ENCODE results near the gene ENKUR. TPM values are rescaled to one million over a fixed set of nuclear protein-coding genes. Genes with fewer than 3 reads are reported as not detected.

Gene ENKUR
- total RNA-seq, 1 donor from 2014 or later = not detected

DNA sequence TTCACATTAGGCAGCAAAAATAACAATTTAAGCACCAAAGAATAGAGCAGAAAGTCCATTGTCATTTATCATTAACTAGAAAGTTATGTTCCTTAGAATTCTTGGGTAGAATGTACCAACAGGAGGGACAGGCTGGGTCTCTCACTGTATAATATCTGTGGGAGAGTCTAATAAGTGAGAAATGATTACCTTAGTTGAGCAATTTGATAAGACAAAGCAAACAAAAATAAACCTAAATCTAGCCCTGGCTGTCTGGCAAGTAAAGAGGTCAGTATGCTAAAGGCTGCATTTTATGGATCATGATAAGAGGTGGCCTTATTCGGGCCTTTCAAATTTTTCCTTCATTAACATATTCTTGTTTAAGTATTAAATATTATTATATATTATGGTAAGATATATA is 36.1 kb upstream of the ENKUR start:
- Histone ChIP-seq H3K4me1 (no peaks in the 10 kb centered on the region), H3K27me3 (no peaks in the 10 kb centered on the region), H3K9ac (no peak overlapping the region), H3F3A (ENCODE audit: low read depth) (no peaks in the 10 kb centered on the region), H3K4me2 (no peak overlapping the region), H3K36me3 (no peaks in the 10 kb centered on the region), H3K27ac (no peak overlapping the region), H3K9me3 (ENCODE audit: low read depth) (no peaks in the 10 kb centered on the region), H4K20me1 (ENCODE audit: low read depth) (no peaks in the 10 kb centered on the region), H2AFZ (replicated peaks) (no peak overlapping the region), H3K79me2 (ENCODE audit: low read depth) (no peaks in the 10 kb centered on the region), H3K4me3 (no peak overlapping the region)
- TF ChIP-seq EZH2phosphoT487 (IDR thresholded peaks at IDR 0.05) = no peak
- TF ChIP-seq EZH2 (IDR thresholded peaks at IDR 0.05) = no peak
- no peak for TF ChIP-seq CTCF (IDR thresholded peaks at IDR 0.05)
- peaks cover 2% of the 10 kb centered on the region for H3K27me3 Mint-ChIP-seq (ENCODE audit: insufficient read depth, low read depth)
- peaks cover 6% of the 10 kb centered on the region for H3K9me3 Mint-ChIP-seq
- H3K36me3 Mint-ChIP-seq = peaks cover 2% of the 10 kb centered on the region
- H3K27ac Mint-ChIP-seq = no peak overlapping the region
- DNase-seq (ENCODE audit: low spot score) = no peak
- H3K4me1 Mint-ChIP-seq = no peaks in the 10 kb centered on the region
- no peak overlapping the region for H3K4me3 Mint-ChIP-seq

DNA sequence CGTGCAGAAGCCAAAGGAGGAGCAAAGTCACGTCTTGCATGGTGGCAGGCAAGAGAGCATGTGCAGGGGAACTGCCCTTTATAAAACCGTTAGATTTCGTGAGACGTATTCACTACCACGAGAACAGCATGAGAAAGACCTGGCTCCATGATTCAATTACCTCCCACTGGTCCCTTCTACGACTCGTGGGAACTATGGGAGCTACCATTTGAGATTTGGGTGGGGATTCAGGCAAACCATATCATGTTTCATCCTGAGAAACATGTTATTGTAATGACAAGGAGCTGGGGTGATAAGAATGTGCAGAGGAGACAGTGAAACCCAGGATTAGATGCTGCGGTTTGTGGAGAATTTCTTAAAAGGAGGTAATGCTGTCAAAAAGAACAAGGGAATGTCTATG is 34.4 kb upstream of the ENKUR start:
- Histone ChIP-seq H3K27ac (no peak overlapping the region), H3K79me2 (ENCODE audit: low read depth) (no peaks in the 10 kb centered on the region), H3K9me3 (ENCODE audit: low read depth) (no peaks in the 10 kb centered on the region), H3K4me2 (no peak overlapping the region), H2AFZ (replicated peaks) (no peak overlapping the region), H3K27me3 (no peaks in the 10 kb centered on the region), H3K4me1 (no peaks in the 10 kb centered on the region), H3F3A (ENCODE audit: low read depth) (no peaks in the 10 kb centered on the region), H4K20me1 (ENCODE audit: low read depth) (no peaks in the 10 kb centered on the region), H3K4me3 (no peak overlapping the region), H3K36me3 (no peaks in the 10 kb centered on the region), H3K9ac (no peak overlapping the region)
- H3K27ac Mint-ChIP-seq = no peak overlapping the region
- H3K9me3 Mint-ChIP-seq = peaks cover 6% of the 10 kb centered on the region
- DNase-seq (ENCODE audit: low spot score) = no peak
- peaks cover 2% of the 10 kb centered on the region for H3K36me3 Mint-ChIP-seq
- no peaks in the 10 kb centered on the region for H3K4me1 Mint-ChIP-seq
- peaks cover 2% of the 10 kb centered on the region for H3K27me3 Mint-ChIP-seq (ENCODE audit: insufficient read depth, low read depth)
- H3K4me3 Mint-ChIP-seq = no peak overlapping the region
- TF ChIP-seq EZH2 (IDR thresholded peaks at IDR 0.05) = no peak

DNA sequence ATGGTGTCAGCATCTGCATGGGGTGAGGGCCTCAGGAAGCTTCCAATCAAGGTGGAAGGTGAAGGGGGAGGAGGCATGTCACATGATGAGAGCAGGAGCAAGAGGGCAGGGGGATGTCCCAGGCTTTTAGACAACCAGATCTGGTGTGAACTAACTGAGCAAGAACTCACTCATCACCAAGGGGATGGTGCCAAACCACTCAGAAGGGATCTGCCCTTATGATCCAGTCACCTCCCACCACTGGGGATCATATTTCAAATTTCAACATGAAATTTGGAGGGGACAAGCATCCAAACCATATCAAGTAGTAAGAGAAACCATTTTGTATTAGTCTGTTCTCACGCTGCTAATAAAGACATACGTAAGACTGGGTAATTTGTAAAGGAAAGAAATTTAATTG is 34.0 kb upstream of the ENKUR start:
- TF ChIP-seq EZH2 (IDR thresholded peaks at IDR 0.05) = no peak
- TF ChIP-seq EZH2phosphoT487 (IDR thresholded peaks at IDR 0.05) = no peak
- no peak for TF ChIP-seq CTCF (IDR thresholded peaks at IDR 0.05)
- no peaks in the 10 kb centered on the region for H3K27me3 ChIP-seq
- H3K9ac ChIP-seq = no peak overlapping the region
- no peak overlapping the region for H3K27ac Mint-ChIP-seq
- no peak for DNase-seq (ENCODE audit: low spot score)
- no peak overlapping the region for H2AFZ ChIP-seq (replicated peaks)
- no peak overlapping the region for H3K4me3 ChIP-seq
- no peak overlapping the region for H3K27ac ChIP-seq
- peaks cover 2% of the 10 kb centered on the region for H3K36me3 Mint-ChIP-seq
- no peaks in the 10 kb centered on the region for H3K4me1 ChIP-seq
- no peak overlapping the region for H3K4me3 Mint-ChIP-seq
- no peaks in the 10 kb centered on the region for H3K36me3 ChIP-seq
- H3F3A ChIP-seq (ENCODE audit: low read depth) = no peaks in the 10 kb centered on the region
- no peaks in the 10 kb centered on the region for H4K20me1 ChIP-seq (ENCODE audit: low read depth)
- H3K79me2 ChIP-seq (ENCODE audit: low read depth) = no peaks in the 10 kb centered on the region
- peaks cover 6% of the 10 kb centered on the region for H3K9me3 Mint-ChIP-seq
- peaks cover 2% of the 10 kb centered on the region for H3K27me3 Mint-ChIP-seq (ENCODE audit: insufficient read depth, low read depth)
- H3K9me3 ChIP-seq (ENCODE audit: low read depth) = no peaks in the 10 kb centered on the region
- H3K4me2 ChIP-seq = no peak overlapping the region
- no peaks in the 10 kb centered on the region for H3K4me1 Mint-ChIP-seq

GRCh38 chr10:25048450-25048849 is 32.5 kb upstream of the ENKUR start:
- Histone ChIP-seq H3K27ac (no peak overlapping the region), H3K79me2 (ENCODE audit: low read depth) (no peaks in the 10 kb centered on the region), H2AFZ (replicated peaks) (no peak overlapping the region), H3K4me1 (no peaks in the 10 kb centered on the region), H3F3A (ENCODE audit: low read depth) (no peaks in the 10 kb centered on the region), H3K4me2 (no peak overlapping the region), H3K4me3 (no peak overlapping the region), H3K36me3 (no peaks in the 10 kb centered on the region), H3K9ac (no peak overlapping the region), H3K27me3 (no peaks in the 10 kb centered on the region), H3K9me3 (ENCODE audit: low read depth) (no peaks in the 10 kb centered on the region), H4K20me1 (ENCODE audit: low read depth) (no peaks in the 10 kb centered on the region)
- no peak overlapping the region for H3K27ac Mint-ChIP-seq
- H3K36me3 Mint-ChIP-seq = peaks cover 2% of the 10 kb centered on the region
- H3K27me3 Mint-ChIP-seq (ENCODE audit: insufficient read depth, low read depth) = peaks cover 2% of the 10 kb centered on the region
- H3K9me3 Mint-ChIP-seq = peaks cover 6% of the 10 kb centered on the region
- H3K4me3 Mint-ChIP-seq = no peak overlapping the region
- DNase-seq (ENCODE audit: low spot score) = no peak
- TF ChIP-seq EZH2phosphoT487 (IDR thresholded peaks at IDR 0.05) (no peak), CTCF (IDR thresholded peaks at IDR 0.05) (no peak), EZH2 (IDR thresholded peaks at IDR 0.05) (no peak)
- no peaks in the 10 kb centered on the region for H3K4me1 Mint-ChIP-seq

Measured in neural progenitor cell (in vitro differentiated cells).